Measurements from ENCODE around the gene MCC. TPM values are rescaled to one million over a fixed set of nuclear protein-coding genes. Genes with fewer than 3 reads are reported as not detected.

The MCC gene
- total and polyA plus RNA-seq, 2 of the 4 experiments (the other 2 are of a cell fraction) = 5.0 to 20.6 TPM

- WGBS, 2 experiments (ENCODE audit: extremely low coverage in 2 of 2, insufficient read length in 1 of 2) = 94% methylated on average over 2 of the region's 4 CpGs; no CpG with 5 or more reads in 1 of the 2 experiments
- Histone ChIP-seq H3K9me1 (ENCODE audit: insufficient read depth, low read length) (peaks cover 7% of the 10 kb centered on the region; the same call in 1 of the 2 replicates), H3K36me3 (ENCODE audit: control insufficient read depth, insufficient read depth, low read length) (peaks cover 45% of the 10 kb centered on the region), H3K56ac (ENCODE audit: extremely low read depth, insufficient read depth, low read length) (no peak overlapping the region), H3K27me3 (ENCODE audit: control insufficient read depth, insufficient read depth, low read length) (no peaks in the 10 kb centered on the region), H2BK20ac (ENCODE audit: low read depth, low read length) (no peak overlapping the region), H2BK5ac (ENCODE audit: low read depth, low read length, poor library complexity, severe bottlenecking) (no peak overlapping the region), H2BK120ac (ENCODE audit: low read depth, low read length) (no peak overlapping the region), H2AK5ac (ENCODE audit: low read depth, low read length) (no peak overlapping the region), H4K91ac (ENCODE audit: insufficient read depth, low read depth, low read length) (no peak overlapping the region), H2AFZ (replicated peaks; ENCODE audit: low read length, poor library complexity) (no peak overlapping the region), H3K79me1 (ENCODE audit: low read depth in 1 of 2, low read length in 2 of 2) (peaks cover 0 to 2% of the 10 kb centered on the region in 2 experiments; a peak in 2 of 4 replicates), H3K27ac (ENCODE audit: insufficient read depth, low read length) (no peak overlapping the region), H2AK9ac (replicated peaks; ENCODE audit: low read depth, low read length, poor library complexity) (no peak overlapping the region), H2BK15ac (ENCODE audit: low read depth, low read length) (no peak overlapping the region), H3K18ac (ENCODE audit: low read depth, low read length) (no peak overlapping the region), H3K9me3 (ENCODE audit: control insufficient read depth, insufficient read depth, low read length) (no peaks in the 10 kb centered on the region), H4K5ac (ENCODE audit: low read depth, low read length) (no peak overlapping the region), H3K14ac (replicated peaks; ENCODE audit: low read depth, low read length) (no peak overlapping the region), H3K4me3 (ENCODE audit: insufficient read depth, low read depth, low read length) (no peak overlapping the region), H3K4me1 (ENCODE audit: control insufficient read depth, insufficient read depth, low read length) (peaks cover 14% of the 10 kb centered on the region), H3K4ac (ENCODE audit: low read depth, low read length) (no peak overlapping the region), H3K4me2 (ENCODE audit: low read depth, low read length) (no peak overlapping the region), H4K8ac (ENCODE audit: low read depth in 2 of 2, low read length in 2 of 2) (no peak overlapping the region), H3K23ac (ENCODE audit: low read depth, low read length) (no peak overlapping the region), H4K20me1 (ENCODE audit: insufficient read depth, low read length) (no peaks in the 10 kb centered on the region; the same call in 1 of the 2 replicates), H3K9ac (ENCODE audit: low read depth, low read length) (no peak overlapping the region)
- DNase-seq (no peak), ATAC-seq (ENCODE audit: low read depth) (no peak)
- no TSS peak for BruUV-seq (replicated peaks)
- in situ Hi-C loops (cut with MboI; ENCODE audit: low sequenced_read_pairs) = no loop called here
- intact Hi-C loops (cut with micrococcal nuclease) = no loop called here
- dilution Hi-C loops (cut with HindIII; ENCODE audit: low sequenced_read_pairs, unreplicated experiment) = no loop called here
- TF ChIP-seq MXI1 (IDR thresholded peaks at IDR 0.05; ENCODE audit: borderline replicate concordance, low read depth, low read length) = no peak
- no peak for TF ChIP-seq NFE2L2 (IDR thresholded peaks at IDR 0.05; ENCODE audit: low read depth, low read length)
- TF ChIP-seq SMC3 (IDR thresholded peaks at IDR 0.05; ENCODE audit: low read depth, low read length) = no peak
- TF ChIP-seq RFX5 (IDR thresholded peaks at IDR 0.05; ENCODE audit: low read depth, low read length) = no peak
- no peak for TF ChIP-seq CTCF (conservative IDR thresholded peaks at IDR 0.05; ENCODE audit: low read depth, low read length)
- TF ChIP-seq FOS (IDR thresholded peaks at IDR 0.05; ENCODE audit: low read depth, low read length) = no peak
- no peak for TF ChIP-seq CEBPB (IDR thresholded peaks at IDR 0.05; ENCODE audit: low read depth, low read length)
- no peak for TF ChIP-seq CHD1 (IDR thresholded peaks at IDR 0.05; ENCODE audit: low read depth, low read length)
- TF ChIP-seq POLR2A (IDR thresholded peaks at IDR 0.05; ENCODE audit: low read depth, low read length) = no peak
- TF ChIP-seq ELK1 (IDR thresholded peaks at IDR 0.05; ENCODE audit: borderline replicate concordance, low read depth, low read length) = no peak
- TF ChIP-seq USF2 (IDR thresholded peaks at IDR 0.05; ENCODE audit: low read depth, low read length) = no peak
- TF ChIP-seq MAZ (IDR thresholded peaks at IDR 0.05; ENCODE audit: borderline replicate concordance, low read depth, low read length) = no peak
- TF ChIP-seq BHLHE40 (IDR thresholded peaks at IDR 0.05; ENCODE audit: low read depth, low read length) = no peak
- no peak for TF ChIP-seq RAD21 (IDR thresholded peaks at IDR 0.05; ENCODE audit: low read length)
- ChIA-PET POLR2A (ENCODE audit: unreplicated experiment) (no interaction called here), CTCF (interaction anchor here (1.0 kb wide), 1 partner anchor 43 kb away, joined by 5 read pairs; no protein-coding TSS in a partner anchor)
These were observed 448.3 kb downstream of the MCC start for GRCh38 chr5:113039934-113040285.
